ENCODE data around the gene KIAA1755.

The KIAA1755 gene

GRCh38 chr20:38203981-38204357, 56.6 kb downstream of the KIAA1755 start:
- DNase-seq (ENCODE audit: low spot score) = no peak

DNA sequence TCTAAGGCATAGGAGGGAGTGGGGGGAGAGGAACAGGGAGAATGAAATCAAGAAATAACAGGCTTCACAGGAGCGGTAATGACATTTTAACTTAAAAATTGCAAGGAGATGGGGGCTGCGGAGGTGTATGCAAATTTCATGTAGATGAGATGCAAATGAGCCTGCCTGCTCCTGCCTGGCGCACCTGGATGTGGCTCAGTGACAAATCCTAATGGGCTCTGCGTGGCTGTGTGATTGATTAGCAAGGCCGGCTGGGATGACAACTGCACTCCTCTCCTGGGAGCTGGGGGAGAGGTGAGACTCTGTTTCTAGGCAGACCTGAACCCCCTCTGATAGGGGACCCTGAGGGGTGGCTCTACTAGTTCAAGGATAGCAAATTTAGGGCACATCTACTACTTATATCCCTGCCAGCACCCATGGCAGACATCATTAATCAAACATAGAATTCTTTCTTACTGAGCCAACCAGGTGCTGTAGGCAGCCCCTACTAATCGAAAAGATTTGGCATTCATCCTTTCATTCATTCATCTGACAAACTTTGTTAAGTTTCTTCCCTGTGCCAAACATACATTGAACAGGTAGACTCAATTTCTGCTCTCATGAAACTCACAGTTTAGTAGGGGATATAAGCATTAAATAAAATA, 57.1 kb downstream of the KIAA1755 start:
- DNase-seq (ENCODE audit: low spot score) = peak; percentile 8

- DNase-seq (ENCODE audit: low spot score) = no peak
Measured at GRCh38 chr20:38202982-38203293, 57.6 kb downstream of the KIAA1755 start.

GRCh38 chr20:38202153-38202981, 58.2 kb downstream of the KIAA1755 start:
- no peak for DNase-seq (ENCODE audit: low spot score)

- peak; percentile 7 for DNase-seq (ENCODE audit: low spot score)
Measured at GRCh38 chr20:38201356-38201755, 59.2 kb downstream of the KIAA1755 start.

- DNase-seq (ENCODE audit: low spot score) = peak; percentile 4
Measured at GRCh38 chr20:38200646-38201045, 59.9 kb downstream of the KIAA1755 start.

GRCh38 chr20:38199501-38200390, 60.8 kb downstream of the KIAA1755 start:
- DNase-seq (ENCODE audit: low spot score) = peak; percentile 9

GRCh38 chr20:38198238-38198861, 62.2 kb downstream of the KIAA1755 start:
- DNase-seq (ENCODE audit: low spot score) = peak; percentile 8

GRCh38 chr20:38197619-38198018, 62.9 kb downstream of the KIAA1755 start:
- peak; percentile 7 for DNase-seq (ENCODE audit: low spot score)

- peak; percentile 5 for DNase-seq (ENCODE audit: low spot score)
Measured at GRCh38 chr20:38197217-38197616, 63.3 kb downstream of the KIAA1755 start.

- DNase-seq (ENCODE audit: low spot score) = peak; percentile 8
Measured at GRCh38 chr20:38196592-38196991, 63.9 kb downstream of the KIAA1755 start.

DNA sequence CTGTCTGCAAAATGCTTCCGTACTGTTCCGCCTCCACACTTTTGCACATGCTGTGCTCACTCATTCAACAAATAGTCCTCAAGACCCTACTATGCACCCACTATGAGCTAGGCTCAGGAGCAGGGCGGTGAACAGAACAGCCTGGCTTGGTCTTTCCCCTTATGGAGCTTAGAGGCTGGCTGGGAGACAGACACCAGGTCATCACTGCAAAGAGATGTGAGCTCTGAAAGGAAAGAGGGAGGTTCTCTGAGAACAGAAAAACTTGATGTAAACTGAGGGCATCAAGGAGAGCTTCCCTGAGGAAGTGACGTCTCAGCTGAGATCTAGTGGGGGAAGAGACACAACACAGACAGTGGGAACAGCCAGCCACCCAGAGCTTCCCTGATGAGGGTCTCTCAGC, 64.5 kb downstream of the KIAA1755 start:
- DNase-seq (ENCODE audit: low spot score) = peak; percentile 7

DNA sequence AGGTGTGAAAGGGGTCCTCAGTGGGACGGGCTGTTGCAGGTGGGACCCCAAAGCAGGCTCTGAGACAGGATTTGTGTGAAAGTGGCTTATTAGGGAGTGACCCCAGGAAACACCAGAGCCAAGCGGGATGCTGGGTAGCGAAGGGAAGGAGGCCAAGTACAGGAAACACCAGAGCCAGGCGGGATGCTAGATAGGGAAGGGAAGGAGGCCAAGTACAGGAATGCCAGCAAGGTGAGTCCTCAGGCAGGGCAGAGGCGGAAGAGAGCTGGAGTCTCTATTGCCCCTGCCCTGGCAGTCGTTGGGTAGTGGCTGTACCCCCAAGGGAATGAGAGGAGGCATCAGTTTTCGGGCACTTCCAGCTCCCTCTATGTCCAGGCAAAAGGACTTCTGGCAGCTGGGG, 65.0 kb downstream of the KIAA1755 start:
- peak; percentile 27 for DNase-seq (ENCODE audit: low spot score)

DNA sequence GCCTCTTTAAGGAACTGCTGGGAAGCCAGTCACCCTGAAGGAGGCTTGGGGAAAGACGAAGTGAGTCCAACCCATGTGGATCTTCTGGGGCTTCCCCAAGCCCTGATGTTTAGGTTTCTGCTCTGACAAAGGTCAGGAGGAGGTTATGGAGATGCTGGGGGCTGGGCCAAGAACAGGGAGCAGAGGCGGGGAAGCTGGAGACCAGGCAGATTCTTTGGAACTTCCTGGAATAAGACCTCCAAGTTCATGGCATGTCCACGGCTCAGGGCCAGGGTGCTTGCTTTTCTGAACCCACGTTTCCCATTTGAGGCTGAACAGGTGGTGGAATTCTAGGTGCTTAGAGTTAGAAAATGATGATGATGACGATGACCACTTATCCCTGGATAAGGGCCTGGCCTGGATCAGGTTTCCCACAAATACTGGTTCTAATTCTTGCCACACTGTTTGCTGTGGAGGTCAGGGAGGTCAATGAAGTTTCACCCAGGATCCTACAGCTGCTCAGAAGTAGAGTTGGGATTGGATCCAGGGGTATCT, 65.5 kb downstream of the KIAA1755 start:
- peak; percentile 13 for DNase-seq (ENCODE audit: low spot score)

DNA sequence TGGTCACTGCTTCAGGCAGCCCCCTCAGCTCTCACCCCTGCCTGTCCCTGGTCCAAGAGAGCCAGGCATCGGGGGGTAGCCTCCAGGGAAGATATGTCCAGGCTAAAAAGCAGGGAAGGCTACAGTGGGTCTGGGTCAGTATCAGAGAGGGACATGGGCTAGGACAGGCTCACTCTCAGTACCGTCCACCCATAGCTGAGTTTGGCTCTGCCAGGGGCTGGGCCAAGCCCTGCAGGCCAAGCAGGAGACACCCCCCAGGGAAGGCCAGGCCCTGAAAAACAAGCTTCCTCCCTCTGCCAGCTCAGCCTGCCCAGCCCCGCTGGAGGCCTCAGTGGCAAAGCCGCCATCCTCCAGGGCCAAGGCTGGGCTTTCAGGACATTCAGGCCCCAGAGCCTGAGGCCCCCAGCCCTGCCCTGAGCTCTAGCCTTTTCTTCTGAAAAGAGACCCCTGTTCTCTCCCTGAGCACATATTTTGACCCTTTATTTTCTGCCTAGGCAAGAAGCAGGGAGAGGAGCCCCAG, 66.9 kb downstream of the KIAA1755 start:
- DNase-seq (ENCODE audit: low spot score) = peak; percentile 19

DNA sequence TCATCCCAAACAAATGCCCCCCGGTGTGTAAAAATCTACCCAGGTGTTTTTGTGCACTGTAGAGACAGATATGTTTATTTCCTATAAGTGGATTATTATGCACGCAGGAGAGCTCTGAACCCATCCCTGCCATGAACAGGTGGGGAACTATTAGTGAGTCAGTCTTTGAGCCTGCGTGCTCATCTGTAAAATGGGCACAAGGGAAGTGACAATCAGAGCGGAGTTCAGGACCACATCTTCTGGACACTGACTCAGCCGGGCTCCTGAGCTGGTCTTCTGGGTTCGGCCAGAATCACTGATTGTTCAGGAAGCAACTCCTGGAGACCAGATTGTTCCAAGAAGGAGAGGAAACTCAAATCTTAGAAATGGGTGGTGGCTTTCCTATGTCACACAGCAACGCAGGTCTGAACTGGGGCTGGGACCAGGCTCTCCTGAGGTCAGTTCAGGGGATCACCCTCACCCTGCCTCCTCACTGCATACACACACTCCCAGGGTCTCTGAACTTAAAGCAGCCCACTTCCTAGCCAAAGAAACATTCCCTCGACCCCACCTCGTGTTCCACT, 68.1 kb downstream of the KIAA1755 start:
- DNase-seq (ENCODE audit: low spot score) = peak; percentile 6

- DNase-seq (ENCODE audit: low spot score) = no peak
Measured at GRCh38 chr20:38191654-38192053, 68.9 kb downstream of the KIAA1755 start.

GRCh38 chr20:38190936-38191371, 69.6 kb downstream of the KIAA1755 start:
- no peak for DNase-seq (ENCODE audit: low spot score)

DNA sequence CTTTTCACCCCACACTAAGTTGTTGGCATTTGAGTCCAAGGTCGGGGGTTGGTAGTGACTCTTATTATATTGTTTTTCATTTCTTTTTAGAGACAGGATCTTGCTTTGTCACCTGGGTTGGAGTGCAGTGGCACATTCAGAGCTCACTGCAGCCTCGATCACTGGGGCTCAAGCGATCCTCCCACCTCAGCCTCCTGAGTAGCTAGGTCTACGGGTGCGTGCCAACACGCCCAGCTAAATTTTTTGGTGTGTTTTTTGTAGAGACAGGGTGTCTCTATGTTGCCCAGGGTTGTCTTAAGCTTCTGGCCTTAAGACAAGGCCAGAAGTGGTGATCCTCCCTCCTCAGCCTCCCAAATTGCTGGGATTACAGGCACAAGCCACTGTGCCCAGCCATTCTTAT, 70.4 kb downstream of the KIAA1755 start:
- DNase-seq (ENCODE audit: low spot score) = no peak

GRCh38 chr20:38187517-38187916, 73.0 kb downstream of the KIAA1755 start:
- DNase-seq (ENCODE audit: low spot score) = no peak

DNA sequence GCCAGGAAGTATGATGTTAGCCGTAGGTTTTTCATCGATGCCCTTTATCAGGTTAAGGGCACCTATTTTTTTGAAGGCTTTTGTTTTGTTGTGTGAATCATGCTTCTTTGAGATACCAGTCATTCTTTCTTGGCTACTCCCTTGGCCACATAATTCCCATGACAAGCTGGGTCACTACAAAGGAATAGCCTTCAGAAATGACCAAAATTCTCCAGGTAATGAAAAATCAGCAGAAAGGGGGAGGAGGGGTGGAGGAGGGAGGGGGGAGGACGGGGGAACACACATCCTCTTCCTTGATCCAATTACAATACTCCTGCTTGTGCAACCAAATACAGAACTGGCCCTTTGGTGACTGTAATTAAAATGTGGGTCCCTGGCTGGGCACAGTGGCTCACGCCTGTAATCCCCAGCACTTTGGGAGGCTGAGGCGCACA, 73.7 kb downstream of the KIAA1755 start:
- DNase-seq (ENCODE audit: low spot score) = no peak
